HL-60/S4 treated with retinoic acid at 250 ng/mL for 4 days and 3 days (cell line): Measurements from ENCODE around the gene RYK.

ENCODE experiments used
- in situ Hi-C: fragments of 300-500 bp; cut with MboI; formaldehyde crosslinking; loops from 2 replicates; pipeline ENCODE4 v1.7.0; 2022; ENCODE audit warnings: low sequenced_read_pairs

RYK gene

GRCh38 chr3:134161898-134162615, 88.6 kb downstream of the RYK start:
- in situ Hi-C loops, result no loop called here

- in situ Hi-C loops, result no loop called here
These were observed 95.2 kb downstream of the RYK start for GRCh38 chr3:134155446-134155845.

- in situ Hi-C loops, result no loop called here
These were observed 96.9 kb downstream of the RYK start for GRCh38 chr3:134153761-134154160.

- in situ Hi-C loops, result no loop called here
These were observed 100.2 kb downstream of the RYK start for GRCh38 chr3:134150476-134150875.

GRCh38 chr3:134149286-134149685, 101.4 kb downstream of the RYK start:
- in situ Hi-C loops, result no loop called here

- in situ Hi-C loops, result no loop called here
These were observed 102.1 kb downstream of the RYK start for GRCh38 chr3:134148534-134148933.

- in situ Hi-C loops, result no loop called here
These were observed 103.2 kb downstream of the RYK start for GRCh38 chr3:134147411-134147810.

GRCh38 chr3:134146666-134147065, 104.0 kb downstream of the RYK start:
- in situ Hi-C loops, result no loop called here

GRCh38 chr3:134145183-134145582, 105.5 kb downstream of the RYK start:
- in situ Hi-C loops, result no loop called here

GRCh38 chr3:134144694-134145093, 106.0 kb downstream of the RYK start:
- in situ Hi-C loops, result no loop called here

GRCh38 chr3:134143828-134144401, 106.7 kb downstream of the RYK start:
- in situ Hi-C loops, result no loop called here

- in situ Hi-C loops, result no loop called here
These were observed 114.1 kb downstream of the RYK start for GRCh38 chr3:134136604-134137003.

- in situ Hi-C loops, result no loop called here
These were observed 115.8 kb downstream of the RYK start for GRCh38 chr3:134134698-134135415.

- in situ Hi-C loops, result no loop called here
These were observed 116.4 kb downstream of the RYK start for GRCh38 chr3:134134240-134134639.

- in situ Hi-C loops, result no loop called here
These were observed 117.7 kb downstream of the RYK start for GRCh38 chr3:134132961-134133360.

- in situ Hi-C loops, result no loop called here
These were observed 124.5 kb downstream of the RYK start for GRCh38 chr3:134126153-134126552.

GRCh38 chr3:134114726-134115125, 135.9 kb downstream of the RYK start:
- in situ Hi-C loops, result no loop called here

GRCh38 chr3:134111616-134112015, 139.0 kb downstream of the RYK start:
- in situ Hi-C loops, result no loop called here

GRCh38 chr3:134110963-134111362, 139.7 kb downstream of the RYK start:
- in situ Hi-C loops, result no loop called here
